Hepatocyte (in vitro differentiated cells): ENCODE data around the gene GPC5. TPM values are rescaled to one million over a fixed set of nuclear protein-coding genes. Genes with fewer than 3 reads are reported as not detected.

Source experiments
- DNase-seq: peaks from one replicate; pipeline ENCODE4 v3.0.0-alpha.2; 2016; ENCODE audit warnings: low spot score
- H2AFZ ChIP-seq: fragments of 200-600 bp; sonication (generic); 2 replicates; pipeline ENCODE4 v1.6.0; 2016; ENCODE audit warnings: antibody characterized with exemption, mild to moderate bottlenecking
- H3K27ac ChIP-seq: fragments of 200-600 bp; sonication (generic); 2 replicates; pipeline ENCODE4 v1.5.1; 2016; ENCODE audit warnings: mild to moderate bottlenecking
- H3K27me3 ChIP-seq: fragments of 200-600 bp; sonication (generic); 2 replicates; pipeline ENCODE4 v1.6.1; 2016
- H3K36me3 ChIP-seq: fragments of 200-600 bp; sonication (generic); replicated peaks from 2 replicates; pipeline ENCODE4 v1.5.1; 2016; ENCODE audit warnings: low read depth; ENCODE audit not compliant: insufficient read depth
- H3K4me1 ChIP-seq: fragments of 200-600 bp; sonication (generic); 2 replicates; pipeline ENCODE4 v1.5.1; 2016; ENCODE audit warnings: mild to moderate bottlenecking, moderate library complexity; ENCODE audit not compliant: insufficient read depth
- H3K4me2 ChIP-seq: fragments of 200-600 bp; sonication (generic); 2 replicates; pipeline ENCODE4 v1.6.0; 2016
- H3K4me3 ChIP-seq: fragments of 200-600 bp; sonication (generic); 2 replicates; pipeline ENCODE4 v1.5.1; 2016; ENCODE audit warnings: mild to moderate bottlenecking
- H3K79me2 ChIP-seq: fragments of 200-600 bp; sonication (generic); 2 replicates; pipeline ENCODE4 v1.6.0; 2017; ENCODE audit warnings: mild to moderate bottlenecking
- H3K9me2 ChIP-seq: fragments of 200-600 bp; sonication (generic); replicated peaks from 2 replicates; pipeline ENCODE4 v1.6.0; 2017; ENCODE audit warnings: mild to moderate bottlenecking; ENCODE audit not compliant: insufficient read depth
- H3K9me3 ChIP-seq: fragments of 200-600 bp; sonication (generic); 2 replicates; pipeline ENCODE4 v1.5.1; 2016; ENCODE audit warnings: low read depth, mild to moderate bottlenecking
- H4K20me1 ChIP-seq: fragments of 200-600 bp; sonication (generic); 2 replicates; pipeline ENCODE4 v1.6.0; 2016; ENCODE audit warnings: mild to moderate bottlenecking; ENCODE audit not compliant: insufficient read depth, poor library complexity, severe bottlenecking
- EZH2 ChIP-seq: fragments of 200-600 bp; sonication (generic); IDR thresholded peaks from 2 replicates; pipeline ENCODE4 v1.6.1; 2016; ENCODE audit warnings: antibody characterized with exemption, mild to moderate bottlenecking, borderline replicate concordance
- EZH2phosphoT487 ChIP-seq: fragments of 200-600 bp; sonication (generic); IDR thresholded peaks from one replicate; pipeline ENCODE4 v1.6.1; 2018; ENCODE audit warnings: antibody characterized with exemption, mild to moderate bottlenecking, low read depth, moderate library complexity; ENCODE audit not compliant: unreplicated experiment, severe bottlenecking
- WGBS: methylation state at CpG from one replicate; pipeline ENCODE4 v1.1.6; 2016; ENCODE audit warnings: low lambda C conversion rate; ENCODE audit errors: missing lambda C conversion rate; 5-methylcytosine and 5-hydroxymethylcytosine counted together
- polyA plus RNA-seq: library from polyadenylated mRNA; unstranded; fragments of >200 nt; fragmentation: Nextera tagmentation; extraction: Ambion mirVana; gene quantifications from 2 replicates; pipeline ENCODE4 v1.2.1, GENCODE V29; 2016
- total RNA-seq: library from RNA; depleted of rRNA; stranded (reverse); fragments of >200 nt; gene quantifications from 2 replicates; pipeline ENCODE4 v1.2.3, GENCODE V29; 2014
- TF ChIP-seq, protein P1 (sequence below): fragments of 200-600 bp; sonication (generic); IDR thresholded peaks from 2 replicates; pipeline ENCODE4 v1.5.1; 2016; ENCODE audit warnings: antibody characterized with exemption, mild to moderate bottlenecking; ENCODE audit not compliant: poor library complexity

Gene GPC5
- total and polyA plus RNA-seq, 2 experiments from 2014 or later, result 3.9 to 5.4 TPM

DNA sequence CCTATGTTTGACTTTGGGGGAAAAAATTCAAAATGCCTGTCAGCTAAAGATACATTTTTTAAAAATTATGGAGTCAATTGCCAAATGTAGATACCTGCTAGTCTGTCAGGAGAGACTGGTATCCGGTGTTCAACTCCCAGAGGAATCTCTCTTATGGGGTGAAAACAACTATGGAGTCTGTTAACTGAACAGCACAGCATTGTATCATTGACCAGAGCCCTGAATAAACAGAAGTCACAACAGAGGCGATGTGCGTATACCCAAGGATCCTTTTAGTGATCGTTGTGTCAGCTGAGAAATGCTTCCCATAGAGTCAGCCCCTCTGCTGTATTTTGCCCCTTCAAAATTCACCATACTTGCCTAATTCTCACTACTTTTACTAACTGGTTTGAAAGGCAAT lies 257.3 kb downstream of the GPC5 start:
- Histone ChIP-seq H3K9me2 (no peaks in the 10 kb centered on the region), H3K79me2 (no peaks in the 10 kb centered on the region), H2AFZ (no peak overlapping the region), H3K27me3 (no peaks in the 10 kb centered on the region), H4K20me1 (no peaks in the 10 kb centered on the region), H3K36me3 (no peaks in the 10 kb centered on the region), H3K4me3 (no peak overlapping the region), H3K27ac (no peak overlapping the region), H3K4me1 (no peaks in the 10 kb centered on the region), H3K4me2 (no peak overlapping the region), H3K9me3 (no peaks in the 10 kb centered on the region)
- no peak for TF ChIP-seq EZH2phosphoT487
- 92% methylated on average over 4 of the region's 4 CpGs for whole genome bisulfite sequencing
- no peak for DNase-seq

DNA sequence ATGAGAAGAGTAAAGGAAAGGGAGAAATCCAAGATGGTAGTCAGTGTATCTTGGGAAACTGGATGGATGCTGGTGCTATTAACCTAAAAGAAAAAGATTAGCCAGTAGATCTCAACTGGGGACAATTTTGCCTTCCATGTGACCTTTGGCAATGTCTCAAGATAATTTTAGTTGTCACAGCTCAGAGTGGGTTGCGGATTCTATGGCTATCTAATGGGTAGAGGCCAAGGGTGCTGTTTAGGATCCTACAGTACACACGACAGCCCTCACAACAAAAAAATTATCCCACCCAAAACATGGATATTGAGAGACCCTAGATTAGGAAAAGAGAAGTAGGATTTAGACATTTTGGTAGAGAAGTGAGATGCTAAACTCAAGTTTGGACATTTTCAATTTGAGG lies 258.9 kb downstream of the GPC5 start:
- H3K27me3 ChIP-seq, result no peaks in the 10 kb centered on the region
- 88% methylated on average over 2 of the region's 2 CpGs for WGBS

DNA sequence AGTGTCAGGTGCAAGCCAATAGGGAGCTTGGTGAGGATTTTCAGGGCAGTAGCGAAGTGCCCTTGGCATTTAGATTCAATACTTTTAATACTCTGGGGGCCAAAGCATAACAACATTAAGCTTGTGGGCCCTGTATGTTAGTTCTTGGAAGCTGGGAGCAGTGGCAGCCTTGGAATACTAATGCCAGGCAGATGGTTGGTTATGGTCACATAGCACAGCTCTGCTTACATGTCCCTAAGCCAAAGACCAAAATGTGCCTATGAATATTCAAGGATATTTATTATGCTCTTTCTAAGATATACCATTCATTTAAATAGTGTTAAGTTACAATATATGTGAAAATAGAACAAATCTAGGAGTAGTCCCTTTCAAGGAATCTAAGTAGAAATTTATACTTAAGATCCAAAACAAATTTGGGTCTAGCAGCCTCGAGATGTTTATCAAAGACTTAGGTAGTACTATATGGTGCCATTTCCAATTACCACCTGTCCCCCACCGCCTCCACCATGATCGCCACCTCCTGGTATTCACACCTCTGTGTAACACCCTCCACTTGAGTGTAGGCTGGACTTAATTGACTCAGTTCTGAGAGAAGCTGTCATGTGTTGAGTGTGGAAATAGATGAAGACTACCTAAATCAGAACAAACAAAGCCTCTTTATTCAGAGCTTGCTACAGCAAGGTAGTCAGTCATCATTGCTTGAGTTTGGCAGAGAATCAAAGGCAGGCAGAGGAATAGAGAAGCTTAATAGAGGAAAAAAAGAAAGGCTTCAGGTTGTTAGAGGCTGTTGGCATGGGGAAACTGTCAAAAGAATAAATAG lies 261.0 kb downstream of the GPC5 start:
- no peak for DNase-seq
- H3K4me3 ChIP-seq, result no peak overlapping the region
- H4K20me1 ChIP-seq, result no peaks in the 10 kb centered on the region
- no peaks in the 10 kb centered on the region for H3K9me2 ChIP-seq
- no peaks in the 10 kb centered on the region for H3K4me1 ChIP-seq
- no peaks in the 10 kb centered on the region for H3K27me3 ChIP-seq
- 83% methylated on average over 4 of the region's 4 CpGs for WGBS
- H3K79me2 ChIP-seq, result no peaks in the 10 kb centered on the region
- no peaks in the 10 kb centered on the region for H3K9me3 ChIP-seq
- no peaks in the 10 kb centered on the region for H3K36me3 ChIP-seq
- TF ChIP-seq EZH2 (no peak), EZH2phosphoT487 (no peak)
- TF ChIP-seq, protein P1, sequence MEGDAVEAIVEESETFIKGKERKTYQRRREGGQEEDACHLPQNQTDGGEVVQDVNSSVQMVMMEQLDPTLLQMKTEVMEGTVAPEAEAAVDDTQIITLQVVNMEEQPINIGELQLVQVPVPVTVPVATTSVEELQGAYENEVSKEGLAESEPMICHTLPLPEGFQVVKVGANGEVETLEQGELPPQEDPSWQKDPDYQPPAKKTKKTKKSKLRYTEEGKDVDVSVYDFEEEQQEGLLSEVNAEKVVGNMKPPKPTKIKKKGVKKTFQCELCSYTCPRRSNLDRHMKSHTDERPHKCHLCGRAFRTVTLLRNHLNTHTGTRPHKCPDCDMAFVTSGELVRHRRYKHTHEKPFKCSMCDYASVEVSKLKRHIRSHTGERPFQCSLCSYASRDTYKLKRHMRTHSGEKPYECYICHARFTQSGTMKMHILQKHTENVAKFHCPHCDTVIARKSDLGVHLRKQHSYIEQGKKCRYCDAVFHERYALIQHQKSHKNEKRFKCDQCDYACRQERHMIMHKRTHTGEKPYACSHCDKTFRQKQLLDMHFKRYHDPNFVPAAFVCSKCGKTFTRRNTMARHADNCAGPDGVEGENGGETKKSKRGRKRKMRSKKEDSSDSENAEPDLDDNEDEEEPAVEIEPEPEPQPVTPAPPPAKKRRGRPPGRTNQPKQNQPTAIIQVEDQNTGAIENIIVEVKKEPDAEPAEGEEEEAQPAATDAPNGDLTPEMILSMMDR, result no peak
- H3K4me2 ChIP-seq, result no peak overlapping the region
- H3K27ac ChIP-seq, result no peak overlapping the region
- H2AFZ ChIP-seq, result no peak overlapping the region

More for the DNA sequence above, 258.9 kb downstream of the GPC5 start:
- Histone ChIP-seq H3K9me2 (no peaks in the 10 kb centered on the region), H4K20me1 (no peaks in the 10 kb centered on the region), H3K4me2 (no peak overlapping the region), H3K36me3 (no peaks in the 10 kb centered on the region), H3K4me1 (no peaks in the 10 kb centered on the region), H3K9me3 (no peaks in the 10 kb centered on the region), H3K4me3 (no peak overlapping the region), H3K79me2 (no peaks in the 10 kb centered on the region), H3K27ac (no peak overlapping the region), H2AFZ (no peak overlapping the region)
- no peak for DNase-seq
- TF ChIP-seq EZH2, result no peak
- TF ChIP-seq, protein P1, result no peak
- TF ChIP-seq EZH2phosphoT487, result no peak

DNA sequence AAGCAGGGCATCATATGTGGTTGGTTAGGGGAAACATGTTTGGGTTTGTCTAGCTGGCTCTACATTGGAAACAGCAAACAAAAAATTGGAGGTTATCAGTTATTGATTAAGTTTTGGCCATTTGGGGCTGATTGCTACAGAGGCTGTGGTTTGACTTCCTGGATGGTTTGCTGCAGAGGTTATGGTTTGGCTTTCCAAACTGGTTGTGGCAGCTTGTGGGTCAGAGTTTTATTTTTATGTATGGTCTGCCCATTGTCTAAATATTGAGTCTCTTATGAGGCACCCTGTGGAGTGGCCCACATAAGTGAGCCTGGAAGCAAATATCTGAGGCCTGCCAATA lies 261.6 kb downstream of the GPC5 start:
- H3K79me2 ChIP-seq, result no peaks in the 10 kb centered on the region
- no peak overlapping the region for H2AFZ ChIP-seq
- H3K9me2 ChIP-seq, result no peaks in the 10 kb centered on the region
- no peaks in the 10 kb centered on the region for H3K4me1 ChIP-seq
- H3K27ac ChIP-seq, result no peak overlapping the region
- TF ChIP-seq EZH2, result no peak
- TF ChIP-seq, protein P1, result no peak
- TF ChIP-seq EZH2phosphoT487, result no peak
- H3K4me2 ChIP-seq, result no peak overlapping the region
- no peak for DNase-seq
- H3K27me3 ChIP-seq, result no peaks in the 10 kb centered on the region
- H3K9me3 ChIP-seq, result no peaks in the 10 kb centered on the region
- no peaks in the 10 kb centered on the region for H4K20me1 ChIP-seq
- no peaks in the 10 kb centered on the region for H3K36me3 ChIP-seq
- H3K4me3 ChIP-seq, result no peak overlapping the region
